Cerebellar cortex (tissue), 1 donor: ENCODE results near the gene OPA3.
"Not testable (repeated sequence)": the region's sequence is repeated elsewhere in the genome, so short reads cannot be mapped to it uniquely, and the experiment has no call there.

Experiments
- DNase-seq: peaks from one replicate; pipeline ENCODE4 v3.0.0-alpha.2; 2015; ENCODE audit warnings: low spot score

The OPA3 gene

GRCh38 chr19:45518469-45518826 lies 66.2 kb downstream of the OPA3 start:
- no peak for DNase-seq

GRCh38 chr19:45517641-45518468 lies 66.7 kb downstream of the OPA3 start:
- DNase-seq = no peak

- DNase-seq = no peak
These were observed 67.4 kb downstream of the OPA3 start for GRCh38 chr19:45517238-45517637.

- DNase-seq = no peak
These were observed 68.7 kb downstream of the OPA3 start for GRCh38 chr19:45515807-45516401.

GRCh38 chr19:45515081-45515624 lies 69.4 kb downstream of the OPA3 start:
- no peak for DNase-seq

- no peak for DNase-seq
These were observed 70.1 kb downstream of the OPA3 start for GRCh38 chr19:45514376-45515051.

- DNase-seq = no peak
These were observed 71.6 kb downstream of the OPA3 start for GRCh38 chr19:45512881-45513483.

GRCh38 chr19:45511074-45511473 lies 73.5 kb downstream of the OPA3 start:
- DNase-seq = no peak

- DNase-seq = not testable (repeated sequence)
These were observed 74.2 kb downstream of the OPA3 start for GRCh38 chr19:45510352-45510751.

GRCh38 chr19:45509692-45510015 lies 74.9 kb downstream of the OPA3 start:
- DNase-seq = no peak

- DNase-seq = peak; percentile 52
These were observed 75.5 kb downstream of the OPA3 start for GRCh38 chr19:45508861-45509691.

- DNase-seq = no peak
These were observed 76.2 kb downstream of the OPA3 start for GRCh38 chr19:45508417-45508860.

GRCh38 chr19:45507872-45508416 lies 76.7 kb downstream of the OPA3 start:
- DNase-seq = no peak

GRCh38 chr19:45506989-45507871 lies 77.4 kb downstream of the OPA3 start, which contains the start of gene VASP:
Gene VASP, plus strand, starts transcription at chr19:45507479. Its CDS starts 293 bp downstream, at chr19:45507772.
- DNase-seq = peak; percentile 88

GRCh38 chr19:45506246-45506988 lies 78.2 kb downstream of the OPA3 start:
- peak; percentile 91 for DNase-seq

GRCh38 chr19:45505996-45506245 lies 78.7 kb downstream of the OPA3 start:
- no peak for DNase-seq

- DNase-seq = no peak
These were observed 79.2 kb downstream of the OPA3 start for GRCh38 chr19:45505151-45505995.

GRCh38 chr19:45503909-45504308 lies 80.7 kb downstream of the OPA3 start:
- DNase-seq = no peak

- DNase-seq = no peak
These were observed 82.5 kb downstream of the OPA3 start for GRCh38 chr19:45502111-45502510.
